Progenitor cell of endocrine pancreas (in vitro differentiated cells): ENCODE measurements around the gene CTCFL. TPM values are rescaled to one million over a fixed set of nuclear protein-coding genes. Genes with fewer than 3 reads are reported as not detected.

Experiments used
- DNase-seq: peaks from one replicate; pipeline ENCODE4 v3.0.0; 2021; ENCODE audit warnings: low spot score; ENCODE audit not compliant: unreplicated experiment
- H3K27ac Mint-ChIP-seq: 2 replicates; pipeline ENCODE4 v1.8.0; 2021; ENCODE audit warnings: mild to moderate bottlenecking, moderate library complexity, mixed read lengths
- H3K27me3 Mint-ChIP-seq: 2 replicates; pipeline ENCODE4 v1.8.0; 2021; ENCODE audit warnings: mixed read lengths
- H3K36me3 Mint-ChIP-seq: 2 replicates; pipeline ENCODE4 v1.8.0; 2022; ENCODE audit warnings: mixed read lengths; ENCODE audit not compliant: insufficient read depth
- H3K4me1 Mint-ChIP-seq: 2 replicates; pipeline ENCODE4 v1.8.0; 2021; ENCODE audit warnings: low read depth, mixed read lengths
- H3K4me3 Mint-ChIP-seq: 2 replicates; pipeline ENCODE4 v1.8.0; 2021; ENCODE audit warnings: low read depth, mild to moderate bottlenecking, moderate library complexity, mixed read lengths
- H3K9me3 Mint-ChIP-seq: 2 replicates; pipeline ENCODE4 v1.8.0; 2021; ENCODE audit warnings: low read depth, mixed read lengths
- CTCF ChIP-seq: fragments of 200-600 bp; sonication (generic); IDR thresholded peaks from one replicate; pipeline ENCODE4 v1.5.0; 2021; ENCODE audit warnings: antibody characterized with exemption, mild to moderate bottlenecking; ENCODE audit not compliant: unreplicated experiment
- total RNA-seq: library from RNA; stranded (reverse); gene quantifications from 2 replicates; pipeline ENCODE4 v1.2.1, GENCODE V29; 2021

CTCFL gene
- total RNA-seq, 1 donor from 2014 or later: not detected

GRCh38 chr20:57464642-57465211 is 60.2 kb downstream of the CTCFL start:
- Mint-ChIP-seq H3K4me3 (no peak overlapping the region), H3K36me3 (no peaks in the 10 kb centered on the region), H3K27me3 (peaks cover 15% of the 10 kb centered on the region), H3K27ac (no peak overlapping the region), H3K9me3 (no peaks in the 10 kb centered on the region), H3K4me1 (peaks cover 3% of the 10 kb centered on the region)
- DNase-seq: no peak
- peak; percentile 29 for TF ChIP-seq CTCF

- TF ChIP-seq CTCF: no peak
- no peaks in the 10 kb centered on the region for H3K36me3 Mint-ChIP-seq
- H3K27ac Mint-ChIP-seq: no peak overlapping the region
- DNase-seq: no peak
- no peaks in the 10 kb centered on the region for H3K9me3 Mint-ChIP-seq
- H3K4me3 Mint-ChIP-seq: no peak overlapping the region
- peaks cover 7% of the 10 kb centered on the region for H3K27me3 Mint-ChIP-seq
- H3K4me1 Mint-ChIP-seq: peaks cover 3% of the 10 kb centered on the region
These were observed 62.2 kb downstream of the CTCFL start for GRCh38 chr20:57462781-57463180.

- H3K36me3 Mint-ChIP-seq: no peaks in the 10 kb centered on the region
- DNase-seq: no peak
- no peak overlapping the region for H3K4me3 Mint-ChIP-seq
- peaks cover 7% of the 10 kb centered on the region for H3K27me3 Mint-ChIP-seq
- H3K9me3 Mint-ChIP-seq: no peaks in the 10 kb centered on the region
- H3K4me1 Mint-ChIP-seq: peaks cover 3% of the 10 kb centered on the region
- no peak for TF ChIP-seq CTCF
- no peak overlapping the region for H3K27ac Mint-ChIP-seq
These were observed 63.2 kb downstream of the CTCFL start for GRCh38 chr20:57461726-57462125.

GRCh38 chr20:57460781-57461465 is 64.0 kb downstream of the CTCFL start:
- no peaks in the 10 kb centered on the region for H3K9me3 Mint-ChIP-seq
- H3K4me1 Mint-ChIP-seq: peaks cover 3% of the 10 kb centered on the region
- H3K36me3 Mint-ChIP-seq: no peaks in the 10 kb centered on the region
- DNase-seq: no peak
- peaks cover 7% of the 10 kb centered on the region for H3K27me3 Mint-ChIP-seq
- H3K4me3 Mint-ChIP-seq: no peak overlapping the region
- TF ChIP-seq CTCF: no peak
- no peak overlapping the region for H3K27ac Mint-ChIP-seq

- Mint-ChIP-seq H3K27me3 (peaks cover 7% of the 10 kb centered on the region), H3K27ac (no peak overlapping the region), H3K9me3 (no peaks in the 10 kb centered on the region), H3K4me1 (peaks cover 3% of the 10 kb centered on the region), H3K36me3 (no peaks in the 10 kb centered on the region), H3K4me3 (no peak overlapping the region)
- DNase-seq: no peak
- TF ChIP-seq CTCF: no peak
These were observed 65.0 kb downstream of the CTCFL start for GRCh38 chr20:57459897-57460296.
